Activated T-cell treated with anti-CD3 and anti-CD28 coated beads, Interleukin-2, amount 50 U/mL, for 24 hours (primary cell): Measurements from ENCODE around the gene DTX3.
"Not testable (repeated sequence)": the region's sequence is repeated elsewhere in the genome, so short reads cannot be mapped to it uniquely, and the experiment has no call there.

ENCODE experiments used
- DNase-seq: peaks from one replicate; pipeline ENCODE4 v3.0.0-alpha.2; 2020
- H3K27ac Mint-ChIP-seq: 2 replicates; pipeline ENCODE4 v1.8.0; 2020; ENCODE audit warnings: mild to moderate bottlenecking, mixed read lengths
- H3K27me3 Mint-ChIP-seq: 2 replicates; pipeline ENCODE4 v1.8.0; 2020; ENCODE audit warnings: mixed read lengths
- H3K36me3 Mint-ChIP-seq: 2 replicates; pipeline ENCODE4 v1.8.0; 2020; ENCODE audit warnings: low read depth, mixed read lengths
- H3K4me1 Mint-ChIP-seq: 2 replicates; pipeline ENCODE4 v1.8.0; 2020; ENCODE audit warnings: low read depth, mixed read lengths
- H3K4me3 Mint-ChIP-seq: 2 replicates; pipeline ENCODE4 v1.8.0; 2020; ENCODE audit warnings: mild to moderate bottlenecking, moderate library complexity, mixed read lengths
- H3K9me3 Mint-ChIP-seq: 2 replicates; pipeline ENCODE4 v1.8.0; 2020; ENCODE audit warnings: mixed read lengths

Gene DTX3

DNA sequence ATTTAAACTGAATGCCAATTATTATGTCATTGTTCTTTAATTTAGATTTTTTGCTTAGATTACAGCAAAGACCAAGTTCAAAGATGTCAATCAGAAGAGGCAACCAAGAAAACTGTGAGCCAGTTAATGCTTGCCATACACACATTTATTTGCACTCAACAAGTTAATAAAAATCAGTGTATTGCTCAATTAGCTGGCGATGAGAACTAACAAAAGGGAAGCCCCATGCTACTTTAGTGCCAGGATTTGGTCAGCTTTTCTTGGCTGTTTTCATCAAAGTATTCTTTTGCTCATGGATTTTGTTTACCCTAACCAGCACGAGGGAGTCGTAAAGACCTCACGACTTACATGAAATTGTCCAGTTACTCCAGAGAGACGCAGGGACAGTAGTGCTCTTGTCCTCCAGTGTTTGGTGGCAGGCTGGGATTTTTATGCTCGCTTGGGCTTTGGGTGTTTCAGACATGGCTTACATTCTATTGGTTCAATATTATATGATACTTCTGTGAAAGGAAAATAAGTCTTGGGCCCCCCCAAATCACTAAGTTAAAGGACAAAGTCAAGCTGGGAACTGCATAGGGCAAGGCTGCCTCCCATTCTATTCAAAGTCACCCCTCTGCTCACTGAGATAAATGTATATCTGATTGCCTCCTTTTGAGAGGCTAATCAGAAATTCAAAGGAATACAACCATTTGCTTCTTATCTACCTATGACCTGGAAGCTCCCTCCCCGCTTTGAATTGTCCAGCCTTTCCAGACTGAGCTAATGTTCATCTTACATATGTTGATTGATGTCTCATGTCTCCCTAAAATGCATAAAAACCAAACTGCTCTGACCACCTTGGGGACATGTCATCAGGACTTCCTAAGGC lies 35.8 kb downstream of the DTX3 start:
- Mint-ChIP-seq H3K9me3 (peaks cover 3% of the 10 kb centered on the region), H3K27ac (no peak overlapping the region), H3K4me3 (no peak overlapping the region), H3K4me1 (no peaks in the 10 kb centered on the region), H3K27me3 (peaks cover 24% of the 10 kb centered on the region), H3K36me3 (no peaks in the 10 kb centered on the region)
- DNase-seq, result no peak

DNA sequence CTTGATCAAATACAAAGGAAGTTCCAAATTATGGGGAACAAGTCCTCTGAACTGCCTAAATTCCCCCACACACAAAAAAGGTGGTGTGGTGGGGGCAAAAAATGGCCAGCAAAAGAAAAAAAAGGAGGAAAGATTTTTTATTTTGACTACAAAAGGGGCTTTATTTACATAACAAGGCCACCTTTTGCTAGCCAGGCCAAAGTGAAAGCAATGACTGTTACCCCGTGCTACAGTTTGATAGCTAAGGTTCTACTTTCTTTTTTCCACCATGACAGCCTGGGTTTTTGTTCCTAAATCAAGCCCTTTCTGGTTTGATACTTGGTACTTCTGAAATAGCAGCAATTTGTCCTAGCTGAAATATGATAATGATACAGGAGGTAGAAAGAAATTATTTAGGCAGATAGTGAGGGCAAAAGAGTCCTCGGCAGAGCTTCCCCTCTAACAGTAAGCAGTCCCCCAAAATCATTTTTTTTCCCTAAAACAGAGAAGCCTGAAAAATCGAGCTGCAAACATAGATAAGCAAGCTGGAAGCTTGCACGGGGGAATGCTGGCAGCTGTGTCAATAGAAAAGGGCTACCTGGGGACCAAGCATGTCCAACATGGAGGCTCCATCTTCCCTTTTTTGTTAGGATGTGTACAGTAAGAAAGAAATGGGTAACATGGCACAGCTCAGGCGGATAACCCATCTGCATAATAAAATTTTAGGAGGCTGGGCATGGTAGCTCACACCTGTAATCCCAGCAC lies 37.2 kb downstream of the DTX3 start:
- Mint-ChIP-seq H3K36me3 (peaks cover 2% of the 10 kb centered on the region), H3K4me1 (no peaks in the 10 kb centered on the region), H3K27me3 (peaks cover 22% of the 10 kb centered on the region), H3K27ac (no peak overlapping the region), H3K9me3 (peaks cover 5% of the 10 kb centered on the region), H3K4me3 (no peak overlapping the region)
- DNase-seq, result no peak

DNA sequence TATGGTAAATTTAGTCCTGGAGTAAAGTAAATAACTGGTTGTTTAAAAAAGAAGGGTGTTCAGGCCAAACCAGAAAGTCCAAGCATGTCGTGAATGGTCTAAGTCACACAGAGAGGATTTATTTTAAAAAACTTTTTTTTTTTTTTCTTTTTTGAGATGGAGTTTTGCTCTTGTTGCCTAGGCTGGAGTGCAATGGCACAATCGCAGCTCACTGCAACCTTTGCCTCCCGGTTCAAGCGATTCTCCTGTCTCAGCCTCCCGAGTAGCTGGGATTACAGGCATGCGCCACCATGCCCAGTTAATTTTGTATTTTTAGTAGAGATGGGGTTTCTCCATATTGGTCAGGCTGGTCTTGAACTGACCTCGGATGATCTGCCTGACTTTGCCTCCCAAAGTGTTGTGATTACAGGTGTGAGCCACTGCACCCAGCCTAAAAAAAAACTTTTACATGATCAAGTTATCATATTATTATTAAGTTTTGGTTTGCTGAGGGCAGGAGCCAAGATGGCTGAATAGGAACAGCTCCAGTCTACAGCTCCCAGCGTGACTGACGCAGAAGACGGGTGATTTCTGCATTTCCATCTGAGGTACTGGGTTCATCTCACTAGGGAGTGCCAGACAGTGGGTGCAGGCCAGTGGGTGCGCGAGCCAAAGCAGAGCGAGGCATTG lies 41.5 kb downstream of the DTX3 start:
- not testable (repeated sequence) for DNase-seq, H3K9me3 Mint-ChIP-seq

DNA sequence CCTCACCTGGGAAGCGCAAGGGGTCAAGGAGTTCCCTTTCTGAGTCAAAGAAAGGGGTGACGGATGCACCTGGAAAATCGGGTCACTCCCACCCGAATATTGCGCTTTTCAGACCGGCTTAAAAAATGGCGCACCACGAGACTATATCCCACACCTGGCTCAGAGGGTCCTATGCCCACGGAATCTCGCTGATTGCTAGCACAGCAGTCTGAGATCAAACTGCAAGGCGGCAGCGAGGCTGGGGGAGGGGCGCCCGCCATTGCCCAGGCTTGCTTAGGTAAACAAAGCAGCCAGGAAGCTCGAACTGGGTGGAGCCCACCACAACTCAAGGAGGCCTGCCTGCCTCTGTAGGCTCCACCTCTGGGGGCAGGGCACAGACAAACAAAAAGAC lies 42.0 kb downstream of the DTX3 start:
- DNase-seq, H3K4me3 Mint-ChIP-seq, H3K36me3 Mint-ChIP-seq, H3K27ac Mint-ChIP-seq, H3K4me1 Mint-ChIP-seq, H3K27me3 Mint-ChIP-seq, H3K9me3 Mint-ChIP-seq: not testable (repeated sequence)

More for the DNA sequence above, 41.5 kb downstream of the DTX3 start:
- H3K27me3 Mint-ChIP-seq, H3K36me3 Mint-ChIP-seq, H3K27ac Mint-ChIP-seq, H3K4me1 Mint-ChIP-seq, H3K4me3 Mint-ChIP-seq: not testable (repeated sequence)

- Mint-ChIP-seq H3K27ac (no peak overlapping the region), H3K4me3 (no peak overlapping the region), H3K36me3 (no peaks in the 10 kb centered on the region), H3K9me3 (peaks cover 3% of the 10 kb centered on the region), H3K27me3 (peaks cover 4% of the 10 kb centered on the region), H3K4me1 (no peaks in the 10 kb centered on the region)
- no peak for DNase-seq
These were observed 49.4 kb downstream of the DTX3 start for GRCh38 chr12:57654042-57654441.

GRCh38 chr12:57655541-57656240 lies 51.1 kb downstream of the DTX3 start:
- no peak for DNase-seq
- H3K4me1 Mint-ChIP-seq, result no peaks in the 10 kb centered on the region
- H3K9me3 Mint-ChIP-seq, result peaks cover 3% of the 10 kb centered on the region
- no peak overlapping the region for H3K27ac Mint-ChIP-seq
- H3K36me3 Mint-ChIP-seq, result no peaks in the 10 kb centered on the region
- peaks cover 5% of the 10 kb centered on the region for H3K27me3 Mint-ChIP-seq
- H3K4me3 Mint-ChIP-seq, result no peak overlapping the region

DNA sequence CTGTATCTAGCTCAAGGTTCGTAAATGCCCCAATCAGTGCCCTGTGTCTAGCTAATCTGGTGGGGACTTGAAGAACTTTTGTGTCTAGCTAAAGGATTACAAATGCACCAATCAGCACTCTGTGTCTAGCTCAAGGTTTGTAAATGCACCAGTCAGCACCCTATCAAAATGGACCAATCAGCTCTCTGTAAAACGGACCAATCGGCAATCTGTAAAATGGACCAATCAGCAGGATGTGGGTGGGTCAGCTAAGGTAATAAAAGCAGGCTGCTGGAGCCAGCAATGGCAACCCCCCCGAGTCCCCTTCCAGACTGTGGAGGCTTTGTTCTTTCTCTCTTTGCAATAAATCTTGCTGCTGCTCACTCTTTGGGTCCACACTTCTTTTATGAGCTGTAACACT lies 51.8 kb downstream of the DTX3 start:
- not testable (repeated sequence) for H3K4me1 Mint-ChIP-seq, H3K4me3 Mint-ChIP-seq, H3K27ac Mint-ChIP-seq

GRCh38 chr12:57657744-57658143 lies 53.1 kb downstream of the DTX3 start:
- DNase-seq, result no peak
- Mint-ChIP-seq H3K4me3 (no peak overlapping the region), H3K36me3 (no peaks in the 10 kb centered on the region), H3K27ac (no peak overlapping the region), H3K4me1 (no peaks in the 10 kb centered on the region), H3K9me3 (peaks cover 10% of the 10 kb centered on the region), H3K27me3 (peaks cover 5% of the 10 kb centered on the region)

More for the DNA sequence above, 51.8 kb downstream of the DTX3 start:
- not testable (repeated sequence) for H3K36me3 Mint-ChIP-seq, H3K9me3 Mint-ChIP-seq, H3K27me3 Mint-ChIP-seq, DNase-seq

DNA sequence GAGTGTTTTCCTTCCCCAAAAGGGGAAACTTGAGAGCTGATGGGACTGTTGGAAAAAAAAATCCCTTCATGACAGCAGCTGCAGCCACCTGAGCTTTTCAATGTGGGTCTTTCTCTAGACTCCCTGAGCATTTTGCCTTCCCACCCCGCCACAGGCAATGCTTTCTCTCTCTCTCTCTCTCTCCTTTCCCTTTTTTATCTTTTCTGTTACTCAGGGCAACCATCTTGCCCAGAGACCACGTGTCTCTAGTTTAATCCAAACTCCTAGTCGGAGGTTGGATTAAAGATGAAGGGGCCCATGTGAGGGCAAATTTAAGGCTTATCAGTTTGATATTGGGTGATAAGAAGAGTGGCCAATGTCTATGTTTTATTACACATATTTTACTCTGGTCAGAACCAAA lies 54.3 kb downstream of the DTX3 start:
- Mint-ChIP-seq H3K27me3 (peaks cover 5% of the 10 kb centered on the region), H3K9me3 (peaks cover 10% of the 10 kb centered on the region), H3K4me1 (no peaks in the 10 kb centered on the region), H3K27ac (no peak overlapping the region), H3K4me3 (no peak overlapping the region), H3K36me3 (no peaks in the 10 kb centered on the region)
- no peak for DNase-seq
